Osteocyte (in vitro differentiated cells): ENCODE results near the gene CST9L. TPM values are rescaled to one million over a fixed set of nuclear protein-coding genes. Genes with fewer than 3 reads are reported as not detected.
"Not testable (repeated sequence)": the region's sequence is repeated elsewhere in the genome, so short reads cannot be mapped to it uniquely, and the experiment has no call there.

Source experiments
- DNase-seq: peaks from one replicate; pipeline ENCODE4 v3.0.0; 2021; ENCODE audit warnings: mixed read lengths; ENCODE audit not compliant: unreplicated experiment; ENCODE audit errors: extremely low spot score
- H3K27ac Mint-ChIP-seq: one replicate; pipeline ENCODE4 v1.8.0; 2021; ENCODE audit warnings: mild to moderate bottlenecking, mixed read lengths; ENCODE audit not compliant: unreplicated experiment
- H3K27me3 Mint-ChIP-seq: one replicate; pipeline ENCODE4 v1.8.0; 2021; ENCODE audit warnings: mixed read lengths; ENCODE audit not compliant: unreplicated experiment
- H3K36me3 Mint-ChIP-seq: one replicate; pipeline ENCODE4 v1.8.0; 2021; ENCODE audit warnings: mixed read lengths; ENCODE audit not compliant: unreplicated experiment
- H3K4me1 Mint-ChIP-seq: one replicate; pipeline ENCODE4 v1.8.0; 2021; ENCODE audit warnings: mixed read lengths; ENCODE audit not compliant: unreplicated experiment
- H3K4me3 Mint-ChIP-seq: one replicate; pipeline ENCODE4 v1.8.0; 2021; ENCODE audit warnings: mild to moderate bottlenecking, moderate library complexity, mixed read lengths; ENCODE audit not compliant: unreplicated experiment
- H3K9me3 Mint-ChIP-seq: one replicate; pipeline ENCODE4 v1.8.0; 2021; ENCODE audit warnings: mixed read lengths; ENCODE audit not compliant: unreplicated experiment
- CTCF ChIP-seq: fragments of 200-600 bp; sonication (generic); IDR thresholded peaks from 2 replicates; pipeline ENCODE4 v1.5.0; 2021; ENCODE audit warnings: antibody characterized with exemption, mild to moderate bottlenecking, moderate library complexity
- total RNA-seq: library from RNA; stranded (reverse); gene quantifications from 2 replicates; pipeline ENCODE4 v1.2.1, GENCODE V29; 2021

The CST9L gene
- total RNA-seq, 1 donor from 2014 or later = not detected

- no peaks in the 10 kb centered on the region for H3K4me1 Mint-ChIP-seq
- no peak for TF ChIP-seq CTCF
- H3K27ac Mint-ChIP-seq = no peak overlapping the region
- H3K4me3 Mint-ChIP-seq = no peak overlapping the region
- H3K36me3 Mint-ChIP-seq = no peaks in the 10 kb centered on the region
- H3K9me3 Mint-ChIP-seq = no peaks in the 10 kb centered on the region
- DNase-seq = no peak
- peaks cover 36% of the 10 kb centered on the region for H3K27me3 Mint-ChIP-seq
These were observed 15.2 kb upstream of the CST9L start for GRCh38 chr20:23583526-23583925.

GRCh38 chr20:23582293-23582692, 14.0 kb upstream of the CST9L start:
- Mint-ChIP-seq H3K36me3 (no peaks in the 10 kb centered on the region), H3K27me3 (peaks cover 35% of the 10 kb centered on the region), H3K4me1 (no peaks in the 10 kb centered on the region), H3K27ac (no peak overlapping the region), H3K4me3 (no peak overlapping the region), H3K9me3 (no peaks in the 10 kb centered on the region)
- TF ChIP-seq CTCF = no peak
- no peak for DNase-seq

- H3K27ac Mint-ChIP-seq, H3K9me3 Mint-ChIP-seq: not testable (repeated sequence)
These were observed 13.5 kb upstream of the CST9L start for GRCh38 chr20:23581833-23582232.

GRCh38 chr20:23574977-23575376, 6.7 kb upstream of the CST9L start:
- no peak for TF ChIP-seq CTCF
- no peak for DNase-seq
- peaks cover 51% of the 10 kb centered on the region for H3K27me3 Mint-ChIP-seq
- no peaks in the 10 kb centered on the region for H3K36me3 Mint-ChIP-seq
- H3K9me3 Mint-ChIP-seq = no peaks in the 10 kb centered on the region
- no peak overlapping the region for H3K4me3 Mint-ChIP-seq
- no peak overlapping the region for H3K27ac Mint-ChIP-seq
- no peaks in the 10 kb centered on the region for H3K4me1 Mint-ChIP-seq

More at GRCh38 chr20:23581833-23582232, 13.5 kb upstream of the CST9L start:
- not testable (repeated sequence) for DNase-seq, H3K4me1 Mint-ChIP-seq, H3K4me3 Mint-ChIP-seq, H3K36me3 Mint-ChIP-seq
- H3K27me3 Mint-ChIP-seq = peaks cover 35% of the 10 kb centered on the region

- Mint-ChIP-seq H3K4me3 (no peak overlapping the region), H3K4me1 (no peaks in the 10 kb centered on the region), H3K27ac (no peak overlapping the region), H3K36me3 (no peaks in the 10 kb centered on the region), H3K9me3 (no peaks in the 10 kb centered on the region), H3K27me3 (peaks cover 39% of the 10 kb centered on the region)
- DNase-seq = no peak
- no peak for TF ChIP-seq CTCF
These were observed 2.0 kb upstream of the CST9L start for GRCh38 chr20:23570178-23570760.

GRCh38 chr20:23569570-23569969, 1.3 kb upstream of the CST9L start:
- no peaks in the 10 kb centered on the region for H3K9me3 Mint-ChIP-seq
- H3K27me3 Mint-ChIP-seq = peaks cover 32% of the 10 kb centered on the region
- DNase-seq = no peak
- H3K4me1 Mint-ChIP-seq = no peaks in the 10 kb centered on the region
- H3K27ac Mint-ChIP-seq = no peak overlapping the region
- no peaks in the 10 kb centered on the region for H3K36me3 Mint-ChIP-seq
- TF ChIP-seq CTCF = no peak
- no peak overlapping the region for H3K4me3 Mint-ChIP-seq
